B cell (primary cell): ENCODE data around the gene ZNF586. TPM values are rescaled to one million over a fixed set of nuclear protein-coding genes. Genes with fewer than 3 reads are reported as not detected.
"Not testable (repeated sequence)": the region's sequence is repeated elsewhere in the genome, so short reads cannot be mapped to it uniquely, and the experiment has no call there.

Experiments used
- ATAC-seq: fragments of 200-7000 bp; cut with Tn5 transposase; one replicate; pipeline ENCODE4 v1.10.0; 2021; ENCODE audit warnings: low read depth, mild to moderate bottlenecking, moderate number of reproducible peaks, moderate library complexity
- CTCF ChIA-PET: fragments of 350-600 bp; sonication (Branson Sonifier 250); formaldehyde crosslinking; loops from one replicate; lab custom pipeline; 2021; ENCODE audit warnings: antibody characterized with exemption, inconsistent platforms; lab: Charles Lee
- POLR2A ChIA-PET: fragments of 350-600 bp; sonication (Branson Sonifier 250); formaldehyde crosslinking; loops from one replicate; lab custom pipeline; 2021; ENCODE audit warnings: antibody characterized with exemption; lab: Charles Lee
- DNase-seq: peaks from one replicate; pipeline ENCODE4 v3.0.0; 2013
- H2AFZ ChIP-seq: 2 replicates; pipeline ENCODE4 v1.6.1; 2012; ENCODE audit warnings: mild to moderate bottlenecking, low read depth, low read length; ENCODE audit not compliant: insufficient read depth, poor library complexity, severe bottlenecking
- H3K27ac ChIP-seq, 2 donors: 1 replicate in 1 of 2; 2 replicates in 1 of 2; pipeline ENCODE4 v1.5.1; 2012 to 2013; ENCODE audit warnings: low read length in 2 of 2, mild to moderate bottlenecking in 2 of 2, moderate library complexity in 1 of 2
- H3K27me3 ChIP-seq, 4 experiments: fragments of 200-600 bp in 1 of 4; sonication (generic) in 1 of 4; replicated peaks in 1 of 4; 1 replicate in 2 of 4; 2 replicates in 2 of 4; pipeline versions ENCODE4 v1.6.1 to v1.7.0; 2013 to 2016; ENCODE audit warnings: low read length in 3 of 4, mild to moderate bottlenecking in 2 of 4, mixed read lengths in 1 of 4, moderate library complexity in 1 of 4; ENCODE audit not compliant: insufficient read depth in 4 of 4, control insufficient read depth in 3 of 4; ENCODE audit errors: control extremely low read depth in 1 of 4
- H3K36me3 ChIP-seq, 2 experiments: replicated peaks in 1 of 2; 1 replicate in 1 of 2; 2 replicates in 1 of 2; pipeline versions ENCODE4 v1.6.1 to v1.7.1; 2013; ENCODE audit warnings: low read length in 1 of 2; ENCODE audit not compliant: insufficient read depth in 2 of 2, control insufficient read depth in 1 of 2; ENCODE audit errors: control extremely low read depth in 1 of 2, extremely low read depth in 1 of 2
- H3K4me1 ChIP-seq, 2 donors: fragments of 200-600 bp in 1 of 2; sonication (generic) in 1 of 2; 1 replicate in 1 of 2; 2 replicates in 1 of 2; pipeline versions ENCODE4 v1.5.1 to v1.6.1; 2013 to 2017; ENCODE audit warnings: low read length in 2 of 2; ENCODE audit not compliant: control insufficient read depth in 2 of 2, insufficient read depth in 2 of 2
- H3K4me2 ChIP-seq: replicated peaks from 2 replicates; pipeline ENCODE3; 2012; ENCODE audit warnings: mild to moderate bottlenecking, low read depth, low read length; ENCODE audit not compliant: poor library complexity, severe bottlenecking
- H3K4me3 ChIP-seq, 5 experiments: fragments of 200-600 bp in 1 of 5; sonication (generic) in 1 of 5; 1 replicate in 3 of 5; 2 replicates in 2 of 5; pipeline versions ENCODE4 v1.5.1 to v1.7.0; 2011 to 2016; ENCODE audit warnings: low read length in 4 of 5, mild to moderate bottlenecking in 4 of 5, low read depth in 2 of 5, control low read depth in 1 of 5, moderate library complexity in 1 of 5; ENCODE audit not compliant: insufficient read depth in 1 of 5; ENCODE audit errors: control extremely low read depth in 1 of 5, extremely low read depth in 1 of 5
- H3K79me2 ChIP-seq: fragments of 200-600 bp; sonication (generic); one replicate; pipeline ENCODE4 v1.6.0; 2016; ENCODE audit warnings: low read length; ENCODE audit not compliant: control insufficient read depth, insufficient read depth
- H3K9ac ChIP-seq: fragments of 200-600 bp; sonication (generic); 2 replicates; pipeline ENCODE4 v1.6.1; 2017; ENCODE audit warnings: mild to moderate bottlenecking, low read length, moderate library complexity
- H3K9me3 ChIP-seq, 3 donors: one replicate each; pipeline versions ENCODE4 v1.6.1 to v1.7.1; 2013; ENCODE audit warnings: low read length in 2 of 3; ENCODE audit not compliant: control insufficient read depth in 2 of 3, insufficient read depth in 1 of 3; ENCODE audit errors: control extremely low read depth in 1 of 3
- H4K20me1 ChIP-seq: 2 replicates; pipeline ENCODE4 v1.6.0; 2012; ENCODE audit warnings: mild to moderate bottlenecking, low read length; ENCODE audit not compliant: insufficient read depth, control insufficient read depth, poor library complexity, severe bottlenecking
- H3K27ac Mint-ChIP-seq: one replicate; pipeline ENCODE4 v1.8.0; 2021; ENCODE audit warnings: mixed read lengths
- H3K27me3 Mint-ChIP-seq: one replicate; pipeline ENCODE4 v1.8.0; 2021; ENCODE audit warnings: mixed read lengths
- H3K4me1 Mint-ChIP-seq: one replicate; pipeline ENCODE4 v1.8.0; 2021; ENCODE audit warnings: mixed read lengths
- H3K4me3 Mint-ChIP-seq: one replicate; pipeline ENCODE4 v1.8.0; 2021; ENCODE audit warnings: mixed read lengths
- H3K9me3 Mint-ChIP-seq: one replicate; pipeline ENCODE4 v1.8.0; 2022; ENCODE audit warnings: mixed read lengths; ENCODE audit not compliant: insufficient read depth
- CTCF ChIP-seq: fragments of 200-600 bp; IDR thresholded peaks from one replicate; pipeline ENCODE4 v1.8.0; 2022; ENCODE audit warnings: antibody characterized with exemption, mild to moderate bottlenecking
- EZH2 ChIP-seq: IDR thresholded peaks from 2 replicates; pipeline ENCODE4 v1.6.1; 2012; ENCODE audit warnings: borderline replicate concordance, low read depth, mild to moderate bottlenecking, moderate library complexity, low read length; ENCODE audit not compliant: insufficient read depth, poor library complexity, severe bottlenecking
- WGBS: methylation state at CpG from one replicate; pipeline ENCODE4 v1.1.5; 2013; ENCODE audit warnings: missing lambda C conversion rate; ENCODE audit not compliant: insufficient coverage; 5-methylcytosine and 5-hydroxymethylcytosine counted together
- intact Hi-C: fragments of 100-400 bp; cut with micrococcal nuclease; formaldehyde crosslinking; loops from one replicate; pipeline ENCODE4 v1.10.0; 2022
- polyA plus RNA-seq: library from polyadenylated mRNA; depleted of rRNA; stranded (reverse); fragments of >200 nt; gene quantifications from 2 replicates; pipeline ENCODE4 v1.2.3, GENCODE V29; 2012
- total RNA-seq, 2 donors: library from RNA; stranded (reverse); fragments of 120-200 nt in 1 of 2; gene quantifications; 1 replicate in 1 of 2; 2 replicates in 1 of 2; pipeline versions ENCODE4 v1.2.3 to v1.2.4, GENCODE V29; 2013 to 2022

Gene ZNF586
- total and polyA plus RNA-seq, 2 donors (not counting 1 experiment from before 2014, with no cell fraction given), result 18.0 to 48.0 TPM

GRCh38 chr19:57807541-57807940 lies 38.1 kb downstream of the ZNF586 start:
- Mint-ChIP-seq H3K9me3 (no peaks in the 10 kb centered on the region), H3K27ac (no peak overlapping the region), H3K4me3 (no peak overlapping the region), H3K4me1 (peaks cover 38% of the 10 kb centered on the region), H3K27me3 (no peaks in the 10 kb centered on the region)
- Histone ChIP-seq H2AFZ (no peak overlapping the region), H3K9me3 (no peaks in the 10 kb centered on the region), H3K79me2 (peaks cover 46% of the 10 kb centered on the region), H3K9ac (no peak overlapping the region), H3K4me1 (peaks cover 9 to 22% of the 10 kb centered on the region in 2 donors), H3K4me3 (no peak overlapping the region), H3K27ac (no peak overlapping the region), H3K4me2 (no peak overlapping the region), H3K36me3 (peaks cover 9 to 26% of the 10 kb centered on the region in 2 experiments), H3K27me3 (no peaks in the 10 kb centered on the region), H4K20me1 (peaks cover 7% of the 10 kb centered on the region)
- intact Hi-C loops, result no loop called here
- no peak for DNase-seq
- 100% methylated on average over 1 of the region's 2 CpGs for WGBS
- ChIA-PET CTCF (no interaction called here), POLR2A (no interaction called here)
- ATAC-seq, result no peak
- TF ChIP-seq EZH2, result no peak
- TF ChIP-seq CTCF, result no peak

- POLR2A ChIA-PET, H3K27me3 Mint-ChIP-seq, ATAC-seq, H3K9me3 Mint-ChIP-seq, CTCF ChIA-PET, H4K20me1 ChIP-seq, H3K4me3 Mint-ChIP-seq, H3K9ac ChIP-seq, H3K4me2 ChIP-seq, H3K4me3 ChIP-seq, H3K9me3 ChIP-seq, H3K27ac ChIP-seq, H3K27me3 ChIP-seq, H2AFZ ChIP-seq, DNase-seq: not testable (repeated sequence)
- Histone ChIP-seq H3K4me1 (peaks cover 12 to 26% of the 10 kb centered on the region in 2 donors), H3K36me3 (peaks cover 9 to 26% of the 10 kb centered on the region in 2 experiments), H3K79me2 (peaks cover 63% of the 10 kb centered on the region)
- WGBS, result 98% methylated on average over 12 of the region's 17 CpGs
- intact Hi-C loops, result loop anchor here (10.0 kb wide), 2 partner anchors 176 to 376 kb away; partner anchors contain the start of genes ZNF211 and ZNF749
- H3K27ac Mint-ChIP-seq, result peak overlapping the region; percentile 26
- peaks cover 42% of the 10 kb centered on the region for H3K4me1 Mint-ChIP-seq
These were observed 41.2 kb downstream of the ZNF586 start for GRCh38 chr19:57810410-57811295.
